IMR-90 (cell line): ENCODE results near the gene PAK5. TPM values are rescaled to one million over a fixed set of nuclear protein-coding genes. Genes with fewer than 3 reads are reported as not detected.

ENCODE experiments used
- ATAC-seq: fragments of 200-7000 bp; cut with Tn5 transposase; 2 replicates; pipeline ENCODE4 v1.9.1; 2020; ENCODE audit warnings: low read depth, mild to moderate bottlenecking, moderate library complexity
- BruUV-seq: library from RNA; stranded (reverse); fragments of 400-500 nt; replicated peaks from 2 replicates; lab custom pipeline; 2021; lab: Mats Ljungman, UMichigan
- CTCF ChIA-PET: fragments of 300-600 bp; formaldehyde crosslinking; extraction: SDS; loops from one replicate; lab custom pipeline; 2021; ENCODE audit warnings: antibody characterized with exemption; lab: Yijun Ruan, JAX
- POLR2A ChIA-PET: fragments of 300-600 bp; sonication (Branson Sonifier 250); formaldehyde crosslinking; loops from one replicate; lab custom pipeline; 2022; ENCODE audit warnings: antibody characterized with exemption; ENCODE audit not compliant: unreplicated experiment; lab: Charles Lee
- DNase-seq: peaks from one replicate; pipeline ENCODE4 v3.0.0; 2013
- H2AFZ ChIP-seq: replicated peaks from 2 replicates; pipeline ENCODE3; 2013; ENCODE audit warnings: low read length, mild to moderate bottlenecking; ENCODE audit not compliant: poor library complexity
- H2AK5ac ChIP-seq: 2 replicates; pipeline ENCODE4 v1.6.1; 2013; ENCODE audit warnings: low read depth, low read length, inconsistent platforms
- H2AK9ac ChIP-seq: replicated peaks from 2 replicates; pipeline ENCODE3; 2013; ENCODE audit warnings: mild to moderate bottlenecking, low read depth, low read length, moderate library complexity; ENCODE audit not compliant: poor library complexity
- H2BK120ac ChIP-seq: 2 replicates; pipeline ENCODE4 v1.6.1; 2013; ENCODE audit warnings: low read depth, low read length, inconsistent platforms
- H2BK15ac ChIP-seq: 3 replicates; pipeline ENCODE4 v1.6.1; 2013; ENCODE audit warnings: low read depth, low read length, inconsistent platforms
- H2BK20ac ChIP-seq: 2 replicates; pipeline ENCODE4 v1.6.1; 2013; ENCODE audit warnings: low read depth, mild to moderate bottlenecking, inconsistent platforms, low read length, moderate library complexity
- H2BK5ac ChIP-seq: 2 replicates; pipeline ENCODE4 v1.6.1; 2013; ENCODE audit warnings: mild to moderate bottlenecking, low read depth, low read length, inconsistent platforms; ENCODE audit not compliant: poor library complexity, severe bottlenecking
- H3K14ac ChIP-seq: replicated peaks from 2 replicates; pipeline ENCODE4 v1.6.1; 2013; ENCODE audit warnings: low read depth, low read length, inconsistent platforms
- H3K18ac ChIP-seq: 2 replicates; pipeline ENCODE4 v1.6.1; 2013; ENCODE audit warnings: low read depth, low read length, control low read depth
- H3K23ac ChIP-seq: 2 replicates; pipeline ENCODE4 v1.6.1; 2013; ENCODE audit warnings: low read depth, low read length, inconsistent platforms
- H3K27ac ChIP-seq: 2 replicates; pipeline ENCODE4 v1.5.1; 2013; ENCODE audit warnings: mild to moderate bottlenecking, control low read depth, low read length; ENCODE audit not compliant: insufficient read depth
- H3K27me3 ChIP-seq: 2 replicates; pipeline ENCODE4 v1.6.1; 2013; ENCODE audit warnings: low read length; ENCODE audit not compliant: control insufficient read depth, insufficient read depth
- H3K36me3 ChIP-seq: 2 replicates; pipeline ENCODE4 v1.6.1; 2013; ENCODE audit warnings: low read length, mixed read lengths; ENCODE audit not compliant: control insufficient read depth, insufficient read depth
- H3K4ac ChIP-seq: 2 replicates; pipeline ENCODE4 v1.6.1; 2013; ENCODE audit warnings: low read depth, low read length, inconsistent platforms
- H3K4me1 ChIP-seq: 2 replicates; pipeline ENCODE4 v1.6.1; 2013; ENCODE audit warnings: low read length, mixed read lengths; ENCODE audit not compliant: control insufficient read depth, insufficient read depth
- H3K4me2 ChIP-seq: 2 replicates; pipeline ENCODE4 v1.6.1; 2013; ENCODE audit warnings: low read depth, mild to moderate bottlenecking, control low read depth, low read length, moderate library complexity
- H3K4me3 ChIP-seq: 2 replicates; pipeline ENCODE4 v1.5.1; 2013; ENCODE audit warnings: low read depth, mild to moderate bottlenecking, control low read depth, low read length, moderate library complexity; ENCODE audit not compliant: insufficient read depth
- H3K56ac ChIP-seq: 2 replicates; pipeline ENCODE4 v1.6.1; 2013; ENCODE audit warnings: low read length, inconsistent platforms; ENCODE audit not compliant: insufficient read depth; ENCODE audit errors: extremely low read depth
- H3K79me1 ChIP-seq, 2 experiments: 2 replicates each; pipeline ENCODE4 v1.6.1; 2013; ENCODE audit warnings: low read length in 2 of 2, inconsistent platforms in 1 of 2, low read depth in 1 of 2
- H3K9ac ChIP-seq: 2 replicates; pipeline ENCODE4 v1.6.1; 2013; ENCODE audit warnings: low read depth, low read length, control low read depth
- H3K9me1 ChIP-seq: 2 replicates; pipeline ENCODE4 v1.6.1; 2013; ENCODE audit warnings: low read length, inconsistent platforms; ENCODE audit not compliant: insufficient read depth
- H3K9me3 ChIP-seq: 2 replicates; pipeline ENCODE4 v1.6.1; 2013; ENCODE audit warnings: low read length; ENCODE audit not compliant: control insufficient read depth, insufficient read depth
- H4K20me1 ChIP-seq: 2 replicates; pipeline ENCODE4 v1.6.1; 2013; ENCODE audit warnings: low read length, inconsistent platforms; ENCODE audit not compliant: insufficient read depth
- H4K5ac ChIP-seq: 2 replicates; pipeline ENCODE4 v1.6.1; 2013; ENCODE audit warnings: mild to moderate bottlenecking, low read depth, low read length, control low read depth
- H4K8ac ChIP-seq, 2 experiments: 2 replicates each; pipeline ENCODE4 v1.6.1; 2013; ENCODE audit warnings: low read depth in 2 of 2, low read length in 2 of 2, control low read depth in 1 of 2, inconsistent platforms in 1 of 2
- H4K91ac ChIP-seq: 2 replicates; pipeline ENCODE4 v1.6.1; 2013; ENCODE audit warnings: low read depth, low read length, inconsistent platforms; ENCODE audit not compliant: insufficient read depth
- BHLHE40 ChIP-seq: fragments of 150-350 bp; IDR thresholded peaks from 2 replicates; pipeline ENCODE4 v1.6.1; 2016; ENCODE audit warnings: mild to moderate bottlenecking, low read depth, low read length
- CEBPB ChIP-seq: IDR thresholded peaks from 2 replicates; pipeline ENCODE4 v1.6.1; 2012; ENCODE audit warnings: low read depth, low read length, improper control_type of control experiment
- CHD1 ChIP-seq: IDR thresholded peaks from 2 replicates; pipeline ENCODE4 v1.6.1; 2012; ENCODE audit warnings: low read depth, low read length, improper control_type of control experiment
- CTCF ChIP-seq: conservative IDR thresholded peaks from 2 replicates; pipeline ENCODE4 v1.5.1; 2012; ENCODE audit warnings: mild to moderate bottlenecking, low read depth, low read length, improper control_type of control experiment
- ELK1 ChIP-seq: fragments of 150-350 bp; IDR thresholded peaks from 2 replicates; pipeline ENCODE4 v1.6.1; 2016; ENCODE audit warnings: low read depth, mild to moderate bottlenecking, low read length, moderate library complexity, borderline replicate concordance
- MAFK ChIP-seq: IDR thresholded peaks from 2 replicates; pipeline ENCODE4 v1.6.1; 2012; ENCODE audit warnings: low read depth, low read length, improper control_type of control experiment
- MAZ ChIP-seq: IDR thresholded peaks from 2 replicates; pipeline ENCODE4 v1.6.1; 2012; ENCODE audit warnings: low read depth, mild to moderate bottlenecking, low read length, improper control_type of control experiment, moderate library complexity, borderline replicate concordance
- MXI1 ChIP-seq: IDR thresholded peaks from 2 replicates; pipeline ENCODE4 v1.6.1; 2012; ENCODE audit warnings: low read depth, mild to moderate bottlenecking, low read length, moderate library complexity, borderline replicate concordance
- POLR2A ChIP-seq: IDR thresholded peaks from 2 replicates; pipeline ENCODE4 v1.6.1; 2012; ENCODE audit warnings: mild to moderate bottlenecking, low read depth, low read length
- RAD21 ChIP-seq: IDR thresholded peaks from 2 replicates; pipeline ENCODE4 v1.6.1; 2012; ENCODE audit warnings: low read length, improper control_type of control experiment
- RCOR1 ChIP-seq: IDR thresholded peaks from 2 replicates; pipeline ENCODE4 v1.6.1; 2012; ENCODE audit warnings: mild to moderate bottlenecking, low read length, improper control_type of control experiment; ENCODE audit not compliant: insufficient replicate concordance
- RFX5 ChIP-seq: IDR thresholded peaks from 2 replicates; pipeline ENCODE4 v1.8.0; 2012; ENCODE audit warnings: low read depth, mild to moderate bottlenecking, low read length, moderate library complexity
- SMC3 ChIP-seq: fragments of 150-350 bp; IDR thresholded peaks from 2 replicates; pipeline ENCODE4 v1.6.1; 2016; ENCODE audit warnings: low read depth, mild to moderate bottlenecking, antibody characterized with exemption, low read length, moderate library complexity
- USF2 ChIP-seq: fragments of 150-350 bp; IDR thresholded peaks from 2 replicates; pipeline ENCODE4 v1.6.1; 2017; ENCODE audit warnings: mild to moderate bottlenecking, antibody characterized with exemption, low read length, low read depth
- WGBS, 2 experiments: methylation state at CpG; one replicate each; pipeline versions ENCODE4 v1.1.5 to v1.1.7; 2013; ENCODE audit warnings: missing lambda C conversion rate in 2 of 2; ENCODE audit not compliant: insufficient read length in 1 of 2; ENCODE audit errors: extremely low coverage in 2 of 2; 5-methylcytosine and 5-hydroxymethylcytosine counted together
- dilution Hi-C: fragments of 300-500 bp; cut with HindIII; formaldehyde crosslinking; loops from one replicate; pipeline ENCODE4 v1.14.3; 2018; ENCODE audit warnings: low sequenced_read_pairs; ENCODE audit not compliant: unreplicated experiment
- in situ Hi-C: fragments of 300-500 bp; cut with MboI; formaldehyde crosslinking; loops from 3 replicates; pipeline ENCODE4 v1.14.3; 2019; ENCODE audit warnings: low sequenced_read_pairs, inconsistent platforms, mixed read lengths
- intact Hi-C: fragments of 100-400 bp; cut with micrococcal nuclease; formaldehyde crosslinking; loops from 2 replicates; pipeline ENCODE4 v1.10.0; 2022
- polyA plus RNA-seq, 3 experiments: library from polyadenylated mRNA; depleted of rRNA; stranded (reverse); fragments of >200 nt; gene quantifications; 2 replicates each; pipeline ENCODE4 v1.2.3, GENCODE V29; 2012; ENCODE audit warnings: low replicate concordance in 1 of 3
- total RNA-seq: library from RNA; depleted of rRNA; stranded (reverse); fragments of >200 nt; gene quantifications from 2 replicates; pipeline ENCODE4 v1.2.3, GENCODE V29; 2012

Gene PAK5
- total and polyA plus RNA-seq, 2 of the 4 experiments (the other 2 are of a cell fraction) = not detected

GRCh38 chr20:9723501-9724202 is 115.2 kb downstream of the PAK5 start:
- in situ Hi-C loops = loop anchor here (25.0 kb wide), 1 partner anchor 111 kb away; no protein-coding TSS in a partner anchor
- Histone ChIP-seq H3K56ac (no peak overlapping the region), H2AFZ (no peak overlapping the region), H3K23ac (no peak overlapping the region), H2AK5ac (no peak overlapping the region), H3K9ac (no peak overlapping the region), H4K20me1 (no peaks in the 10 kb centered on the region), H4K8ac (no peak overlapping the region), H3K14ac (no peak overlapping the region), H3K4me2 (no peak overlapping the region), H3K4me1 (no peaks in the 10 kb centered on the region), H3K4me3 (no peak overlapping the region), H2AK9ac (no peak overlapping the region), H2BK5ac (no peak overlapping the region), H2BK20ac (no peak overlapping the region), H3K9me1 (no peaks in the 10 kb centered on the region), H3K18ac (no peak overlapping the region), H4K91ac (no peak overlapping the region), H2BK120ac (no peak overlapping the region), H3K79me1 (no peaks in the 10 kb centered on the region), H4K5ac (no peak overlapping the region), H2BK15ac (no peak overlapping the region), H3K9me3 (no peaks in the 10 kb centered on the region), H3K27ac (no peak overlapping the region), H3K36me3 (no peaks in the 10 kb centered on the region), H3K4ac (no peak overlapping the region), H3K27me3 (no peaks in the 10 kb centered on the region)
- intact Hi-C loops = no loop called here
- 60% methylated on average over 1 of the region's 7 CpGs; no CpG with 5 or more reads in 1 of the 2 experiments for WGBS, 2 experiments
- no TSS peak for BruUV-seq
- ChIA-PET CTCF (no interaction called here), POLR2A (no interaction called here)
- DNase-seq = no peak
- no peak for ATAC-seq
- dilution Hi-C loops = no loop called here
- no peak for TF ChIP-seq MAFK
- no peak for TF ChIP-seq RFX5
- no peak for TF ChIP-seq MXI1
- TF ChIP-seq ELK1 = no peak
- TF ChIP-seq CHD1 = no peak
- TF ChIP-seq RCOR1 = no peak
- no peak for TF ChIP-seq SMC3
- TF ChIP-seq POLR2A = no peak
- TF ChIP-seq USF2 = no peak
- TF ChIP-seq RAD21 = no peak
- TF ChIP-seq BHLHE40 = no peak
- TF ChIP-seq CTCF = no peak
- TF ChIP-seq MAZ = no peak
- no peak for TF ChIP-seq CEBPB
